Activated B cell treated with CpG ODN at 0.5 μM for 24 hours (primary cell): ENCODE results near the gene TEX54. TPM values are rescaled to one million over a fixed set of nuclear protein-coding genes. Genes with fewer than 3 reads are reported as not detected.

Experiments
- ATAC-seq: fragments of 200-7000 bp; cut with Tn5 transposase; one replicate; pipeline ENCODE4 v1.10.0; 2021; ENCODE audit warnings: low read depth, mild to moderate bottlenecking, moderate library complexity
- CTCF ChIA-PET: fragments of 350-600 bp; sonication (Branson Sonifier 250); formaldehyde crosslinking; loops from one replicate; lab custom pipeline; 2021; ENCODE audit warnings: antibody characterized with exemption; lab: Charles Lee
- POLR2A ChIA-PET: fragments of 350-600 bp; sonication (Branson Sonifier 250); formaldehyde crosslinking; loops from one replicate; lab custom pipeline; 2021; ENCODE audit warnings: antibody characterized with exemption; lab: Charles Lee
- DNase-seq: peaks from one replicate; pipeline ENCODE4 v3.0.0; 2022
- H3K27ac Mint-ChIP-seq: one replicate; pipeline ENCODE4 v1.8.0; 2020; ENCODE audit warnings: mixed read lengths
- H3K27me3 Mint-ChIP-seq: one replicate; pipeline ENCODE4 v1.8.0; 2021; ENCODE audit warnings: mixed read lengths
- H3K36me3 Mint-ChIP-seq: one replicate; pipeline ENCODE4 v1.8.0; 2021; ENCODE audit warnings: low read depth, mixed read lengths
- H3K4me1 Mint-ChIP-seq: one replicate; pipeline ENCODE4 v1.8.0; 2021; ENCODE audit warnings: mixed read lengths
- H3K4me3 Mint-ChIP-seq: one replicate; pipeline ENCODE4 v1.8.0; 2020; ENCODE audit warnings: mild to moderate bottlenecking, mixed read lengths
- H3K9me3 Mint-ChIP-seq: one replicate; pipeline ENCODE4 v1.8.0; 2020; ENCODE audit warnings: mixed read lengths
- CTCF ChIP-seq: fragments of 200-600 bp; IDR thresholded peaks from one replicate; pipeline ENCODE4 v1.8.0; 2022; ENCODE audit warnings: antibody characterized with exemption, mild to moderate bottlenecking
- intact Hi-C: fragments of 100-400 bp; cut with micrococcal nuclease; formaldehyde crosslinking; loops from one replicate; pipeline ENCODE4 v1.15.1; 2024
- total RNA-seq: library from RNA; stranded (reverse); gene quantifications from 2 replicates; pipeline ENCODE4 v1.2.3, GENCODE V29; 2022

Gene TEX54
- total RNA-seq, 1 donor from 2014 or later = 0.55 TPM

- Mint-ChIP-seq H3K27ac (peak overlapping the region; percentile 88), H3K4me1 (peaks cover 39% of the 10 kb centered on the region), H3K9me3 (no peaks in the 10 kb centered on the region), H3K4me3 (peak overlapping the region; percentile 87), H3K27me3 (no peaks in the 10 kb centered on the region), H3K36me3 (peaks cover 49% of the 10 kb centered on the region)
- peak; percentile 85 for DNase-seq
- peak; percentile 72 for ATAC-seq
- peak; percentile 82 for TF ChIP-seq CTCF
- ChIA-PET CTCF (interaction anchor here (0.6 to 4.8 kb wide), 27 partner anchors 9 to 746 kb away, joined by 3 to 66 read pairs (median 5); partner anchors contain the start of genes C11orf98, CSKMT, GANAB and HNRNPUL2), POLR2A (interaction anchor here (0.5 to 8.8 kb wide), 41 partner anchors 9 to 951 kb away, joined by 3 to 308 read pairs (median 6); partner anchors contain the start of genes BSCL2, C11orf98, CSKMT and EEF1G)
- intact Hi-C loops = loop anchor here (1.0 to 2.0 kb wide), 12 partner anchors 15 to 122 kb away; partner anchors contain the start of genes C11orf98, CSKMT, HNRNPUL2 and NXF1
Measured at GRCh38 chr11:62786318-62787004, 46.2 kb downstream of the TEX54 start.

- intact Hi-C loops = no loop called here
- Mint-ChIP-seq H3K9me3 (no peaks in the 10 kb centered on the region), H3K4me1 (peaks cover 11% of the 10 kb centered on the region), H3K27ac (no peak overlapping the region), H3K27me3 (no peaks in the 10 kb centered on the region), H3K36me3 (peaks cover 45% of the 10 kb centered on the region), H3K4me3 (no peak overlapping the region)
- DNase-seq (no peak), ATAC-seq (no peak)
- CTCF ChIA-PET = no interaction called here
- POLR2A ChIA-PET = interaction anchor here (0.7 kb wide), 1 partner anchor 192 kb away, joined by 8 read pairs; the partner anchor contains the start of gene TUT1
- TF ChIP-seq CTCF = no peak
Measured at GRCh38 chr11:62782753-62783152, 49.9 kb downstream of the TEX54 start.

Other genes starting within 250 kb of the TEX54 start
- 27.8 and 30.9 TPM in 2 replicates for gene TUT1, start 241.3 kb downstream of the TEX54 start, total RNA-seq
- gene MTA2, start 231.0 kb downstream of the TEX54 start, total RNA-seq = 170 and 175 TPM in 2 replicates
- 115 and 128 TPM in 2 replicates for gene EML3, start 220.1 kb downstream of the TEX54 start, total RNA-seq
- gene ROM1, start 219.6 kb downstream of the TEX54 start, total RNA-seq = 0.89 and 2.6 TPM in 2 replicates
- 48.8 and 56.6 TPM in 2 replicates for gene B3GAT3, start 210.9 kb downstream of the TEX54 start, total RNA-seq
- 187 and 189 TPM in 2 replicates for gene GANAB, start 186.2 kb downstream of the TEX54 start, total RNA-seq
- gene INTS5, start 179.5 kb downstream of the TEX54 start, total RNA-seq = 24.9 and 27.6 TPM in 2 replicates
- 107 and 120 TPM in 2 replicates for gene C11orf98, start 167.6 kb downstream of the TEX54 start, total RNA-seq
- 50.5 and 52.1 TPM in 2 replicates for gene CSKMT, start 167.5 kb downstream of the TEX54 start, total RNA-seq
- 8.3 and 9.4 TPM in 2 replicates for gene UQCC3, start 161.2 kb downstream of the TEX54 start, total RNA-seq
- gene LBHD1, start 160.6 kb downstream of the TEX54 start, total RNA-seq = 19.1 and 24.9 TPM in 2 replicates
- gene UBXN1, start 153.8 kb downstream of the TEX54 start, total RNA-seq = 204 and 205 TPM in 2 replicates
- 0.13 and 0.17 TPM in 2 replicates for gene LRRN4CL, start 143.3 kb downstream of the TEX54 start, total RNA-seq
- 18.6 and 27.8 TPM in 2 replicates for gene BSCL2, start 125.4 kb downstream of the TEX54 start, total RNA-seq
- gene GNG3, start 125.2 kb downstream of the TEX54 start, total RNA-seq = 1.8 and 2.7 TPM in 2 replicates
- 58.2 and 63.9 TPM in 2 replicates for gene HNRNPUL2, start 105.4 kb downstream of the TEX54 start, total RNA-seq
- 35.5 and 44.0 TPM in 2 replicates for gene TTC9C, start 104.4 kb downstream of the TEX54 start, total RNA-seq
- gene ZBTB3, start 78.7 kb downstream of the TEX54 start, total RNA-seq = 17.6 and 19.9 TPM in 2 replicates
- 109 and 116 TPM in 2 replicates for gene POLR2G, start 71.3 kb downstream of the TEX54 start, total RNA-seq
- gene TAF6L, start 61.4 kb downstream of the TEX54 start, total RNA-seq = 32.9 and 38.6 TPM in 2 replicates
- gene TMEM179B, start 45.4 kb downstream of the TEX54 start, total RNA-seq = 34.9 and 47.7 TPM in 2 replicates
- gene TMEM223, start 40.8 kb downstream of the TEX54 start, total RNA-seq = 13.0 and 15.0 TPM in 2 replicates
- gene NXF1, start 27.4 kb downstream of the TEX54 start, total RNA-seq = 89.1 and 91.6 TPM in 2 replicates
- 58.4 and 71.5 TPM in 2 replicates for gene STX5, start 790 bp downstream of the TEX54 start, total RNA-seq
- gene WDR74, start 6.7 kb upstream of the TEX54 start, total RNA-seq = 95.9 and 124 TPM in 2 replicates
- 270 and 274 TPM in 2 replicates for gene SLC3A2, start 48.1 kb upstream of the TEX54 start, total RNA-seq
- not detected in 2 replicates for gene CHRM1, start 88.5 kb upstream of the TEX54 start, total RNA-seq
- not detected in 2 replicates for gene SLC22A6, start 152.1 kb upstream of the TEX54 start, total RNA-seq
- gene SLC22A8, start 183.0 kb upstream of the TEX54 start, total RNA-seq = not detected in 2 replicates